Erythroblast (primary cell): ENCODE measurements around the gene JAM3.
"Not testable (repeated sequence)": the region's sequence is repeated elsewhere in the genome, so short reads cannot be mapped to it uniquely, and the experiment has no call there.

Experiments used
- DNase-seq, 2 experiments: peaks; one replicate each; lab custom pipeline; 2025; lab: John Stamatoyannopoulos, UW
- GATA1 ChIP-seq: IDR thresholded peaks from 2 replicates; pipeline ENCODE4 v1.6.1; 2011; ENCODE audit warnings: low read depth, mild to moderate bottlenecking, control low read depth, low read length, moderate library complexity
- POLR2A ChIP-seq: IDR thresholded peaks from 2 replicates; pipeline ENCODE4 v1.6.1; 2011; ENCODE audit warnings: mild to moderate bottlenecking, low read length

JAM3 gene

GRCh38 chr11:134082990-134083389 lies 14.1 kb downstream of the JAM3 start:
- TF ChIP-seq GATA1 (no peak), POLR2A (no peak)
- no peak for DNase-seq

- no peak for DNase-seq
- TF ChIP-seq GATA1: no peak
- TF ChIP-seq POLR2A: no peak
Observed at GRCh38 chr11:134086376-134086775, 17.5 kb downstream of the JAM3 start.

GRCh38 chr11:134092006-134092405 lies 23.1 kb downstream of the JAM3 start:
- DNase-seq: not testable (repeated sequence)

GRCh38 chr11:134097166-134097565 lies 28.3 kb downstream of the JAM3 start:
- DNase-seq: no peak
- TF ChIP-seq GATA1 (no peak), POLR2A (no peak)

GRCh38 chr11:134098566-134099184 lies 29.8 kb downstream of the JAM3 start:
- no peak for DNase-seq
- TF ChIP-seq POLR2A (no peak), GATA1 (no peak)

- no peak for DNase-seq
- TF ChIP-seq GATA1: no peak
- no peak for TF ChIP-seq POLR2A
Observed at GRCh38 chr11:134100171-134100570, 31.3 kb downstream of the JAM3 start.

GRCh38 chr11:134101282-134101681 lies 32.4 kb downstream of the JAM3 start:
- TF ChIP-seq GATA1 (no peak), POLR2A (no peak)
- DNase-seq: no peak

- no peak for DNase-seq
- TF ChIP-seq GATA1 (no peak), POLR2A (no peak)
Observed at GRCh38 chr11:134110252-134110815, 41.5 kb downstream of the JAM3 start.

GRCh38 chr11:134113787-134114186 lies 44.9 kb downstream of the JAM3 start:
- DNase-seq: not testable (repeated sequence)

- TF ChIP-seq GATA1 (no peak), POLR2A (no peak)
Observed at GRCh38 chr11:134116210-134116609, 47.3 kb downstream of the JAM3 start.

GRCh38 chr11:134118006-134118405 lies 49.1 kb downstream of the JAM3 start:
- DNase-seq: no peak
- TF ChIP-seq POLR2A: no peak
- no peak for TF ChIP-seq GATA1

More at GRCh38 chr11:134116210-134116609, 47.3 kb downstream of the JAM3 start:
- DNase-seq: no peak

- TF ChIP-seq GATA1 (no peak), POLR2A (no peak)
- no peak for DNase-seq
Observed at GRCh38 chr11:134119094-134119493, 50.2 kb downstream of the JAM3 start.

GRCh38 chr11:134120143-134120850 lies 51.4 kb downstream of the JAM3 start:
- no peak for DNase-seq
- TF ChIP-seq POLR2A (no peak), GATA1 (no peak)

- no peak for DNase-seq
- TF ChIP-seq POLR2A (no peak), GATA1 (no peak)
Observed at GRCh38 chr11:134120921-134121526, 52.2 kb downstream of the JAM3 start.
